ENCODE data around the gene IKZF2.
A peak's percentile ranks its signal among the peaks of the same experiment; 100 is the strongest.

Gene IKZF2

GRCh38 chr2:213151437-213152064 lies at the start of gene IKZF2:
IKZF2 (minus strand) TSS chr2:213151612; CDS start chr2:213148629, 2,983 bp downstream.
- peak; percentile 68 for DNase-seq

DNA sequence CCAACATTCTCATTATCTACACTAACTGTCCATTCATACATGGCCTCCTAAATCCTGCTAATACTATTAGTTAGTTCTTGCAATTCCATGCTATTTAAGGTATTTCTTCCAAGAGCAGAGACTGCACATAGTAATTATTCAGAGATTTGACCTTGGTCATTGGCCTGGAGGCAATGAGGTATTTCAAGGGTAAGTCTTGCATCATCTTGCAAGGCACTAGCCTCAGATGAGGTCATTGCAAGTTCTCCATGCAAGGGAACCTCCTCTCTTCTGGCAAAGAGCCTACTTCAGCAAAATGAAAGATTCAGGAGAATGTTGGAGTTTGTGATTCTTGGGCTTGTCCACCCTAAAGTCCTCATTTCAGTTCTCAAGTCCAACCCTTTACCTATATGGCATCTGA lies 48.5 kb upstream of the IKZF2 start:
- DNase-seq = no peak

GRCh38 chr2:213189001-213189899 lies 37.8 kb upstream of the IKZF2 start:
- no peak for DNase-seq

DNA sequence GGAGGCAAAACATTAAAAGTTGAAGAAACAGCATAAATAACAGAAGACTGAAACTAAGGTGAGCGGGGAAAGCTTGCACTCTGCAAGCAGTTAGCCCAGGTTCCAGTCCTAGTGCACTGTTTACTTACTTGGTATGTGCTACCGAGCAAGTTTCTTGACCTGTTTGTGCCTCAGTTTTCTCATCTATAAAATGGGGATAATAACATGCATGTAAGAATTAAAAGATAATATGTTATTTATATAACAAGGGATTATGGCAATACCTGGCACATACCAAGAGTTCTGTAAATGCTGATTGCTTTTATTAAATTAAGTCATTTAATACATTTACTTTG lies 37.1 kb upstream of the IKZF2 start:
- no peak for DNase-seq

- no peak for DNase-seq
Measured at GRCh38 chr2:213187833-213188532, 36.6 kb upstream of the IKZF2 start.

DNA sequence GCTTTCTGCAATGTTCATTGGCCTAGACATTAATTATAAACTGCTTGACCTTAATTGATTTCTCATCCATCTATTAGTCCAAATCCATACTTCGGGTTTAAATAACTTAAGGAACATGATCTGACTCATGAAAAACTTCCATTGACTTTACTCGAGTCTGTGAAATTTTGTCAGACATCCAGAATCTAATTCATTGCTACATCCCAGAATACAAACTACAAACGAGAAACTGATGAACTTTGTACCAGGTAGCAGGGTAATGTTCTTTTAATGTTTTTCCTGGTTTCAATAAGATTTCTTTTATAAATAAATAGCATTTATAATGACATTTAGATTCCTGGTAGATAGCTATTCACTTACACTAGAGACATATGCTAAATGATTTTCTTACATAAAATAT lies 36.0 kb upstream of the IKZF2 start:
- no peak for DNase-seq

GRCh38 chr2:213185147-213185822 lies 33.9 kb upstream of the IKZF2 start:
- DNase-seq = no peak

DNA sequence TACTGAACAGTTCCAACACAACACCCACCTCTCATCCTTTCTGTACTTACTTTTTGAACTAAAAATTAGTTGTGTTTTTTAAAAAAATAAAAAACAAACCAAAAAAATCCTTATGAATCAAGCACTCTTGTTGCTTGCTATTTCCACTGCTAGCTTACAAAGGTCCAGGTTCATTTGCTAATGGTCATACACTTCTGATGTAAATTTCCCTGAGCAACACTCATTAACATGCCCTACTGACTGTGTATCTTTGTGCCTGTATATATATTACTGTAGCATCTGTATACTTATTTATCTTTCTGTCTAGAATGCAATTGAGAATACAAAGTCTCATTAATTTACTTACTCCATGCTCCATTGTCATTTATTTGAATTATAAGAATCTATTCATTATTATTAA lies 30.3 kb upstream of the IKZF2 start:
- DNase-seq = no peak

GRCh38 chr2:213177679-213178078 lies 26.3 kb upstream of the IKZF2 start:
- DNase-seq = no peak

GRCh38 chr2:213175673-213176247 lies 24.3 kb upstream of the IKZF2 start:
- DNase-seq = no peak

GRCh38 chr2:213172641-213173040 lies 21.2 kb upstream of the IKZF2 start:
- DNase-seq = no peak

DNA sequence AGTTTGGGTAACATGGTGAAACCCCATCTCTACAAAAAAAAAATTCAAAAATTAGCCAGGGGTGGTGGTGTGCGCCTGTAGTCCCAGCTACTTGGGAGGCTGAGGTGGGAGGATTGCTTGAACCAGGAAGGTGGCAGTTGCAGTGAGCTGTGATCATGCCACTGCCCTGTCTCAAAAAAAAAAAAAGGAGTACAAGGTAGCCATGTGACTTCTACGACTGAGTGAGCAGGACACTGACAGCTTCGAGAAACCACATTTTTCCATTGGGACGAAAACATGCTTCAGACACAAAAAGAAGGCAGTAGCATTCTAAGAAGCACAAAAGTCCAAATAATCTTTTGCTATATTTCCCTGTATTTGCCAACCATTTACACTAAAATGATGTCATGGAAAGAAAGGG lies 19.7 kb upstream of the IKZF2 start:
- no peak for DNase-seq

- DNase-seq = no peak
Measured at GRCh38 chr2:213167271-213167930, 16.0 kb upstream of the IKZF2 start.

DNA sequence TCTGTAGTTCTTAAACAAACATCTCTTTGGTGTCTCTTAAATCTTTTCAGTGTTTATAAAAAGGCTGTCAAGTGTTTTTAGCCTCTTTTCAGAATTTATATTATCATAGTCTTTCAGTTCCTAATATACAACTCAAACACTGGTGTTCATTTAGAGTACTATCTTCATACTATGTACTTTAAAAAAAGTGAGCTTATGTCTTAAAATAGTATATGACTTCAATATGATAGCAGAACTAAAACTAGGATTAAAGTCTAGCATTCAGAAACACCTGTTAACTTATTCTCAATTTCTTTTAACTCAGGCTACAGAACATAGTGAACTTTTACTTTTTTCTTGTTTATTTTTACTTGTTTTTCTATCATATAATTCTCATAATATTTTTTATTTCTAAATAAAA lies 14.7 kb upstream of the IKZF2 start:
- DNase-seq = no peak

- DNase-seq = no peak
Measured at GRCh38 chr2:213164263-213164662, 12.9 kb upstream of the IKZF2 start.

DNA sequence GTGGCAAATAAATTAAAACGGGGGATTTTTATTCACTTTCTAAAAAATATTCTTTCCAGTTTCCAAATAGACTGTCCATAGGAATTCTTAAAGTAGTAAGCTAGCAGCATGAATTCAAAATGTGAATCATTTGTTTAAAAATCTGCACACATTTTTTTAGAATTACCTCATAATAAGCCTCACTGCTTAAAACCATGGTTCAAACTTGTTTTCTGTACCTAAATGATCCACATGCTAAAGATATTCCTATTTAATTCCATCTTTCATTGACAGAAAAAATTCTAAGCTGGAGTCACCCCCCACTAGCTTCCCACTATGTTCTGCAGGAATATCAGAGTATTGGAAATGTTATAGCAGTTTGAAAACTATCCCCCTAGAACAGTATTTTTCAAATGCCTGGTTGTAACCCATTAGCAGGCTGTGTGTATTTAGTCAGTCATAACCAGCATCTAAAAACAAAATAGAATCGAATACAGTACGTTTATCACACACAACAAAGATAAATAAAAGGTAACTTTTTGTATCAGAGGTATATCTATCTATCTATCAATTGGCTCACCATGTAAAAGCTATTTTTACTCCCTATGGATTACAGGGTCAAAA lies 11.2 kb upstream of the IKZF2 start:
- no peak for DNase-seq

DNA sequence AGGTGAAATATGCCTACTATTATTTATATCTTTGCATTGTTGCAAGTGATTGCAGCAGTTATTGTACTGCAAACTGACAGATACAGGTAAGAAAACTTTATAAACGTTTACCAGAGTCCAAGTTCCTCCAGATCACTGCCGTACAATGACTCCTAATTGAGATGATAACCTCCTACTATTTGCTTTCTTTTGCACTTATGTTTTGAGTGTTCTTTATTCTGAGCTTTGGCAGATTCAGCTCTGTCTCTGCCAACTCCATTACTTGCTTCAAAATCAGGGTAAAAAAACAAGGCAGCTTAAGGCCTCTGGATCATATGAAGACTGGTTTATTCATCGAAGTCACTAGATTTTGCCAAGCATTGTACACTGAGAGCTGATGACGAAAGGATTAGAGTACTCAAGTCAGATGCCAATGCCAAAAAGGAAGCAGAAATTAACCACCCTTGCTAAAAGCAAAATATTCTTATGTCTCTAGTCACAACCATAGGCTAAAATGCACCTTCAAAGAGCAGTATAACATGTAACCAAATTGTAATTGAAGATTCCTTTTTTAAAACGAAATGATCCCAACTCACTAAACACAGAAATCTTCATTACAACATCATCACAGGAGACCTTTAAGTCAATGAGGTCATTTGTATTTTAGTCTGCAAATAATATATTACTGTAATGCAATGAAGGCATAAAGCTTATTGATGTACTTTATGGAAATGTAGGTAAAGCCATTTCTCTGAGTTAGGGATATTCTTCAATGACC lies 10.5 kb upstream of the IKZF2 start:
- no peak for DNase-seq

GRCh38 chr2:213159768-213160167 lies 8.4 kb upstream of the IKZF2 start:
- DNase-seq = no peak

GRCh38 chr2:213157242-213157641 lies 5.8 kb upstream of the IKZF2 start:
- DNase-seq = no peak

GRCh38 chr2:213156717-213157116 lies 5.3 kb upstream of the IKZF2 start:
- DNase-seq = no peak

- no peak for DNase-seq
Measured at GRCh38 chr2:213152888-213153287, 1.5 kb upstream of the IKZF2 start.

Data from NCI-H1694 (cell line).